COLO829 (cell line): ENCODE data around the gene TMEM35B.
"Not testable (repeated sequence)": the region's sequence is repeated elsewhere in the genome, so short reads cannot be mapped to it uniquely, and the experiment has no call there.

Experiments used
- DNase-seq: peaks from one replicate; pipeline ENCODE4 v3.0.0; 2012; ENCODE audit warnings: low spot score

Gene TMEM35B

GRCh38 chr1:34975771-34976170, 9.4 kb downstream of the TMEM35B start:
- DNase-seq, result no peak

- DNase-seq, result no peak
Measured at GRCh38 chr1:34975338-34975737, 9.8 kb downstream of the TMEM35B start.

- DNase-seq, result no peak
Measured at GRCh38 chr1:34974626-34975025, 10.5 kb downstream of the TMEM35B start.

- no peak for DNase-seq
Measured at GRCh38 chr1:34973326-34973725, 11.8 kb downstream of the TMEM35B start.

GRCh38 chr1:34970829-34971228, 14.3 kb downstream of the TMEM35B start:
- no peak for DNase-seq

GRCh38 chr1:34970220-34970735, 14.9 kb downstream of the TMEM35B start:
- no peak for DNase-seq

- not testable (repeated sequence) for DNase-seq
Measured at GRCh38 chr1:34968297-34968696, 16.9 kb downstream of the TMEM35B start.

- DNase-seq, result not testable (repeated sequence)
Measured at GRCh38 chr1:34967672-34968071, 17.5 kb downstream of the TMEM35B start.

- no peak for DNase-seq
Measured at GRCh38 chr1:34965597-34965996, 19.6 kb downstream of the TMEM35B start.

- no peak for DNase-seq
Measured at GRCh38 chr1:34950428-34950827, 34.7 kb downstream of the TMEM35B start.

GRCh38 chr1:34948739-34949138, 36.4 kb downstream of the TMEM35B start:
- not testable (repeated sequence) for DNase-seq

- DNase-seq, result not testable (repeated sequence)
Measured at GRCh38 chr1:34947641-34948314, 37.4 kb downstream of the TMEM35B start.

GRCh38 chr1:34946211-34946610, 38.9 kb downstream of the TMEM35B start:
- DNase-seq, result no peak

- DNase-seq, result not testable (repeated sequence)
Measured at GRCh38 chr1:34941798-34942197, 43.3 kb downstream of the TMEM35B start.
